ENCODE data around the gene GGA1. TPM values are rescaled to one million over a fixed set of nuclear protein-coding genes. Genes with fewer than 3 reads are reported as not detected.

The GGA1 gene
- polyA plus RNA-seq, 1 of the 3 experiments (the other 2 are of a cell fraction): 81.1 TPM

- WGBS (ENCODE audit: low lambda C conversion rate): 2% methylated on average over 27 of the region's 101 CpGs
- Histone ChIP-seq H3K79me2 (ENCODE audit: insufficient read depth) (peaks cover 40% of the 10 kb centered on the region), H3K27me3 (ENCODE audit: insufficient read depth) (no peaks in the 10 kb centered on the region), H3K27ac (ENCODE audit: low read depth in 2 of 2, low read length in 1 of 2) (peak within 1 kb of the TSS; percentile 73 to 93), H3K4me3 (ENCODE audit: low read depth in 2 of 2, low read length in 1 of 2) (peak within 1 kb of the TSS; percentile 67 to 70), H3K36me3 (replicated peaks in 1 of 2; ENCODE audit: control insufficient read depth in 1 of 2, insufficient read depth in 2 of 2, low read length in 1 of 2) (no peaks in the 10 kb centered on the region), H3K4me1 (ENCODE audit: control insufficient read depth in 1 of 2, insufficient read depth in 2 of 2, low read depth in 1 of 2, low read length in 1 of 2) (peaks cover 19 to 37% of the 10 kb centered on the region in 2 experiments; a peak in 3 of 4 replicates), H3K9me2 (no peaks in the 10 kb centered on the region), H3F3A (replicated peaks; ENCODE audit: insufficient read depth) (peaks cover 20% of the 10 kb centered on the region), H3K4me2 (peak within 1 kb of the TSS; percentile 93), H2AFZ (ENCODE audit: low read depth) (peak within 1 kb of the TSS; percentile 91), H3K9me3 (no peaks in the 10 kb centered on the region), H4K20me1 (ENCODE audit: insufficient read depth) (peaks cover 22% of the 10 kb centered on the region; the same call in 1 of the 2 replicates), H3K9ac (peak within 1 kb of the TSS; percentile 67)
- ChIA-PET POLR2A (interaction anchor here (0.8 to 2.7 kb wide), 12 partner anchors 9 to 149 kb away, joined by 3 to 28 read pairs (median 6); partner anchors contain the start of genes GCAT, LGALS1 and NOL12), CTCF (interaction anchor here (0.6 to 44.3 kb wide), 10 partner anchors 12 to 96 kb away, joined by 3 to 898 read pairs (median 5); partner anchors contain the start of genes LGALS1, NOL12, SH3BP1 and TRIOBP)
- DNase-seq: peak; percentile 98
- TF ChIP-seq GABPA (IDR thresholded peaks at IDR 0.05; ENCODE audit: low read depth) (0 out of 2 replicates have a peak, but pooled peaks have one; percentile 41), MXI1 (IDR thresholded peaks at IDR 0.05; ENCODE audit: low read depth, low read length) (peak; percentile 61; the same call in 1 of the 2 replicates), NFIC (IDR thresholded peaks at IDR 0.05; ENCODE audit: borderline replicate concordance) (no peak), TAF1 (IDR thresholded peaks at IDR 0.05; ENCODE audit: borderline replicate concordance, low read depth, low read length) (no peak), IRF3 (IDR thresholded peaks at IDR 0.05; ENCODE audit: low read depth, low read length) (peak; percentile 92), CHD2 (IDR thresholded peaks at IDR 0.05; ENCODE audit: low read length, partially characterized antibody) (peak; percentile 89), RFX5 (IDR thresholded peaks at IDR 0.05; ENCODE audit: low read length) (peak; percentile 99), JUND (IDR thresholded peaks at IDR 0.05) (no peak), PBX3 (IDR thresholded peaks at IDR 0.05) (peak; percentile 100), USF1 (IDR thresholded peaks at IDR 0.05; ENCODE audit: borderline replicate concordance, low read depth) (0 out of 2 replicates have a peak, but pooled peaks have one; percentile 32), POLR2AphosphoS5 (IDR thresholded peaks at IDR 0.05; ENCODE audit: low read depth, low read length) (peak; percentile 36), NRF1 (IDR thresholded peaks at IDR 0.05; ENCODE audit: low read depth, low read length) (peak; percentile 18; the same call in 1 of the 2 replicates), MAX (IDR thresholded peaks at IDR 0.05; ENCODE audit: low read depth) (peak; percentile 90), RAD21 (IDR thresholded peaks at IDR 0.05; ENCODE audit: low read length) (no peak), ZBTB33 (IDR thresholded peaks at IDR 0.05; ENCODE audit: borderline replicate concordance, low read depth) (no peak), ELF1 (IDR thresholded peaks at IDR 0.05) (no peak)
These were observed 49.8 kb downstream of the GGA1 start, which contains the start of gene PDXP for GRCh38 chr22:37658133-37659065. Gene PDXP, plus strand, starts transcription at chr22:37658723. Its CDS starts 60 bp downstream, at chr22:37658783.
